Dedifferentiated amniotic fluid mesenchymal stem cell (primary cell): ENCODE measurements around the gene TOPBP1.
"Not testable (repeated sequence)": the region's sequence is repeated elsewhere in the genome, so short reads cannot be mapped to it uniquely, and the experiment has no call there.

Experiments
- DNase-seq: peaks from one replicate; pipeline ENCODE4 v3.0.0-alpha.2; 2016; ENCODE audit errors: extremely low spot score

Gene TOPBP1

DNA sequence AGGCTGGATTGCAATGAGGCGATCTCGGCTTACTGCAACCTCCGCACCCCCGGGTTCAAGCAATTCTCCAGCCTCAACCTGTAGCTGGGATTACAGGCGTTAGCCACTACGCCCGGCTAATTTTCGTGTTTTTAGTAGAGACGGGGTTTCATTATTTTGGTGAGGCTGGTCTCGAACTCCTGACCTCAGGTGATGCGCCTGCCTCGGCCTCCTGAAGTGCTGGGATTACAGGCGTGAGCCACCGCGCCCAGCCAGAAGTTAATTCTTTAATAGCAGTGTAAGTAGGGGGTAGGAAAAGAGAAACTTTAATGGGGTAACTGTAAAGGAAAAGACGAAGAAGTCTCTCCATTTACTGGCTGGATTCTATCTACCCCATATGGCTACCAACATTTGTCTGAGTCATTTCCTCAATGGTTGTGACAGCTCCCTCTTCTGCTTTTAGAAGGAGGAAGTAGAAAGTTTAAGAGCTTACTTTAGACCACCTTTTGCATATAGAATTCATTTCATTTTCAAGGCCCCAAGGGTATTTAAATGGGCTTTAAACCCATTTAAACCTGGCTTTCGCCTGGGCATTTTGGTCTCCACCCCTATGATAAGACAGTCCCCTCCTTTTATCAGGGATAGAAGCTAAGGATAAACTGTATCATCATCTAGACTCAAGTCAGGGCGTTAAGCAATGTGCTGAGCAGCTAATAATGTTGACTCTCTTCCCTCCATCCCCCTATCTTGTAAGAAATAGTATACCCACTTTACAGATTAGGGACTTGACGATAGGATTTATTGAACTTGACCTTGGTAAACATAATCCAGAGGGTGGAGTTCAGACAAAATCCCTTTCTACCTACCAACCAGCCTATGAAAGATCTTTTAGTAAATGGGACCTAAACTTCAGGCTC lies 89.3 kb downstream of the TOPBP1 start:
- DNase-seq = no peak

DNA sequence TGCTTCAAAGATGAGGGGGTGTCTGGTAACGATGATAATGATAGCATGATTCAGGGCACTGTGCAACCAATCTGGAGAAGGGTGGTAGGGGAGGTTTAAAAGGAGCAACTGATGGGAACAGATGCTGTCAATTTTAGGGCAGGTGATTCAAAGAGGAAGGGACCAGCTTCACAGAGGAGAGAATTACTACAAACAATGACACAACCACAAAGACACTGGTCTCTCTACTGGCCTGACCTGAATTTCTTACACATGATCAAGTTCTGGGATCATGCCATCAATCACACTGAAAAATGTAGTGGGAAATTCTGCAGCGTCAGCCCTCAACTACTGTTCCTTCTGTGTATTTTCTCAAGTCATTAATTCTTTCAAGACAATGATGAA lies 90.8 kb downstream of the TOPBP1 start:
- DNase-seq = no peak

DNA sequence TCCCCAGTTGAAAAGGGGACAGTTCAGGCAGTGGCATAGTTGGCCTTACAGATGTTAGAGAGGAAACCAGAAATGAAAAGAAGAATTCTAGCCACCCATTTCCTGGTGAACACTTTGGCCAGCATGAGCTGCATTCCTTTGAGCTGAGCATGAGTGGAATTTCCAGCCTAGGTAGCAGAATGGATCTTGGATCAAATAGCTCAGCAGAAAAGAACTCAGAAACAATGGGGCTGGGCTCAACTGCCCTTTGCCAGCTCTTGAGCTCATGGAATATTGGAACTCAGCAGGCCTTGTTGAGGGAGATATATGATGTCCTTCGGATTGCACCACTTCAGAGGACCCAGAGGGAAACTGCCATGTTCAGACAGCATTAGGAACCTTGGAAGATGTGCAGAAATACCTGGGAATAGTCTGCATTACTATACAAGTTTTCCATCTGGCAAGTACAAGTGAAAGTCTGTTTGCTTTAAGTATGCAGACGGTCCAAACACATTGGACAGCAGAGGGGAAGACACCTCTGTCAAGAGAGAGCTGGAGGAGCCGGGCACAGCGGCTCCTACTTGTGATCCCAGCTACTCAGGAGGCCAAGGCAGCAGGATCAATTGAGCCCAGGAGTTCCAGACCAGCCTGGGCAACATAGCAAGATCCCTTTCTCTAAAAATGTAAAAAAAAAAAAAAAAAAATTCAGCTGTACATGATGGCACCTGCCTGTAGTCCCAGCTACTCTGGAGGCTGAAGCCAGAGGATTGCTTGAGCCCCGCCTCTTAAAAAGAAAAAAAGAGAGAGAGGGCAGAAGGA lies 91.4 kb downstream of the TOPBP1 start:
- DNase-seq = peak; percentile 89

DNA sequence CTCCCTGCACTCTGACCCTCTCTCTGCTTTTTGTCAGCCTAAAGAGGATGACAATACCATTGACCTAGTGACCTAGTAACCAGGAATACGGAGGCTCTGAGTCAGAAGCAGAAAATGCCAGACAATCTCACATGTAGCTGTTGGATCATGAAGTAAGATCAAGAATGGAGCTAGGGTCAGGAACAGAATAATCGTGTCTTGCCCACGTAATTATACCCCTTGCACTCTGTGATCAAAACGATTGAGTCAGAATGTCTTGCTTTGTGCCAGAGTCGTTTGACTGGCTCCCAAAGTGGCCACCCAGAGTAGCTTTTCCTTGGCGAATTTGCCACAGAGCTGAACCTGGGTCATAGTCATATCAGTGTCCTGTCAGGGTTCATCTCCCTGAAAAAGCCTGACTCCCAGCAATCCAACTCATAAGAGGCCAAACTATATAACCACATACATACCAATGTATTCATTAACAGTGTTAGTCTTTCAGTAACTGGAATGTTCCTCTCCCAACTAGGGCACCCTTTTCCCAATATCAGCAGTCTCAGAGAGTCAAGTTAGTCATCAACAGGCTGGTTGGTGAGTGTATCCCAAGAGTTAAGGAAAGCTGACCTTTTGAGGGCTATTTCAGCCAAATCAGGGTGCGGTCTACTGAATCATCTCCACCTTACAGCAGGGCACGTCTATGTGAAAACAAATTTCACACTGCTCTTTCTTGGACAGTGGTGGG lies 93.3 kb downstream of the TOPBP1 start:
- peak; percentile 47 for DNase-seq

DNA sequence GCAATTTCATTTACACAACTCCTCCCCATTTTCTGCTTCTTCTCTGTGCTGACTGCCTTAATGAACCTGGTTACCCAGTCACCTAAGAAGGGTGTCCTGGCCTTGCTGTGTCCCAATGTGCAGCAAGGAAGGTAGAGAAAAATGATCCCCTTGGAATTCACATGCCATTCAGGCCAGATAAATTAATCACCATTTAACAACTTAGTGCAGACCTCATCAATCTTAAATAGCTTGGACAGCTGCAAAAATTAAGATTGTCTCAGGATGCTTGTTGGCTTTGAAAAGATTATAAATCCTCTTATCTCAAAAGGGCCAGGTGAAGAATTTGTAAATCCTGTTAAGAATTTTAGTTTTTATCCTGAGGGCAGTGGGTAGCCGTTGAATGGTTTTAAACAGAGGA lies 97.9 kb downstream of the TOPBP1 start:
- DNase-seq = no peak

DNA sequence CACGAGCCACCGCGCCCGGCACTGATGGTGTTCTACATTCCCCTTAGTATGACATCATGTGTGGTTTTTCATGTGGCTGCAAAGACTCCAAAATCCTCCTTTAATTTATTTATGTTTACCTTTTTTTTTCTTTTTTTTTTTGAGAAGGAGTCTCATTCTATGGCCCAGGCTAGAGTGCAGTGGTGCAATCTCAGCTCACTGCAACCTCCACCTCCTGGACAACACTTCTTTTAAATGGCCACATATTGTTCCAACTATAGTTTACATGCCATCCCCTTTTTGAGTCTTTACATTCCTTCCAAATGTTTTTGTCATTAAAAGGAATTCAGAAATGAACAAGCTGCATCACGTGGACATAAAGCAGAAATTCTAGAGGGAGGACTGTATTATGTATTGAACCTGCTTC lies 98.6 kb downstream of the TOPBP1 start:
- peak; percentile 75 for DNase-seq

DNA sequence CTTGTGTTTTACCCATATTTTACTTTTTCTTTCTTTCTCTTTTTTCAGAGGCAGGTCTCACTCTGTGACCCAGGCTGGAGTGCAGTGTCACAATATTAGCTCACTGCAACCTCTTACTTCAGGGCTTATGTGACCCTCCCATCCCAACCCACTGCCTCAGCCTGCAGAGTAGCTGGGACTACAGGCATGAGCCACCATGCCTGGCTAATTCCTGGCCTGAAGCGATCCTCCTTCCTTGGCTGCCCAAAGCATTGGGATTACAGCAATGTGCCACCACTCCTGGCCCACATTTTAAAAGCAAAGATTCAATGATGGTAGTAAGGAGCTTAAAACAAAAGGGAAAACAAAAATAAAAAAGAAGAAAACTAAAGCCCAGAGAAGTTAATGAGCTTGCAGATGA lies 99.4 kb downstream of the TOPBP1 start:
- DNase-seq = no peak

DNA sequence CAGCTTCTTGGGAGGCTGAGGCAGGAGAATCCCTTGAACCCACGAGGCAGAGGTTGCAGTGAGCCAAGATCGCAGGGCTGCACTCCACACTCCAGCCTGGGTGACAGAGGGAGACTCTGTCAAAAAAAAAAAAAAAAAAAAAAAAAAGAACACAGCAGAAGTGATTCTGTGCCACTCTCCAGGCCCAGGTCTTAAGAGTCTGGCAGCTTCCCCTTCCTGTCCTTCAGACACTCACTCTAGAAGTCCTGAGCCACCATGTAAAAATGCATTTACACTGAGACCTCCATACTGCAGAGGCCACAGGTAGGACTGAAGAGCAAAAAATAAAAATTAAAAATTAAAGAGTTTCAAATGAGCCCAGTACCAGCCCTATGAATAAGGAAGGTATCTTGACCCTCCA lies 100.1 kb downstream of the TOPBP1 start:
- DNase-seq = no peak

DNA sequence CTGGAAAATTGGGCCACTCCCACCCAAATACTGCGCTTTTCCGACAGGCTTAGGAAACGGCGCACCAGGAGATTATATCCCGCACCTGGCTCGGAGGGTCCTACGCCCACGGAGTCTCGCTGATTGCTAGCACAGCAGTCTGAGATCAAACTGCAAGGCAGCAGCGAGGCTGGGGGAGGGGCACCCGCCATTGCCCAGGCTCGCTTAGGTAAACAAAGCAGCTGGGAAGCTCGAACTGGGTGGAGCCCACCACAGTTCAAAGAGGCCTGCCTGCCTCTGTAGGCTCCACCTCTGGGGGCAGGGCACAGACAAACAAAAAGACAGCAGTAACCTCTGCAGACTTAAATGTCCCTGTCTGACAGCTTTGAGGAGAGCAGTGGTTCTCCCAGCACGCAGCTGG lies 110.2 kb downstream of the TOPBP1 start:
- not testable (repeated sequence) for DNase-seq
